B cell (primary cell): ENCODE results near the gene USO1. TPM values are rescaled to one million over a fixed set of nuclear protein-coding genes. Genes with fewer than 3 reads are reported as not detected.

Experiments used
- ATAC-seq: fragments of 200-7000 bp; cut with Tn5 transposase; one replicate; pipeline ENCODE4 v1.10.0; 2021; ENCODE audit warnings: low read depth, mild to moderate bottlenecking, moderate number of reproducible peaks, moderate library complexity
- CTCF ChIA-PET: fragments of 350-600 bp; sonication (Branson Sonifier 250); formaldehyde crosslinking; loops from one replicate; lab custom pipeline; 2021; ENCODE audit warnings: antibody characterized with exemption, inconsistent platforms; lab: Charles Lee
- POLR2A ChIA-PET: fragments of 350-600 bp; sonication (Branson Sonifier 250); formaldehyde crosslinking; loops from one replicate; lab custom pipeline; 2021; ENCODE audit warnings: antibody characterized with exemption; lab: Charles Lee
- DNase-seq: peaks from one replicate; pipeline ENCODE4 v3.0.0; 2013
- H2AFZ ChIP-seq: 2 replicates; pipeline ENCODE4 v1.6.1; 2012; ENCODE audit warnings: mild to moderate bottlenecking, low read depth, low read length; ENCODE audit not compliant: insufficient read depth, poor library complexity, severe bottlenecking
- H3K27ac ChIP-seq, 2 donors: 1 replicate in 1 of 2; 2 replicates in 1 of 2; pipeline ENCODE4 v1.5.1; 2012 to 2013; ENCODE audit warnings: low read length in 2 of 2, mild to moderate bottlenecking in 2 of 2, moderate library complexity in 1 of 2
- H3K27me3 ChIP-seq, 4 experiments: fragments of 200-600 bp in 1 of 4; sonication (generic) in 1 of 4; replicated peaks in 1 of 4; 1 replicate in 2 of 4; 2 replicates in 2 of 4; pipeline versions ENCODE4 v1.6.1 to v1.7.0; 2013 to 2016; ENCODE audit warnings: low read length in 3 of 4, mild to moderate bottlenecking in 2 of 4, mixed read lengths in 1 of 4, moderate library complexity in 1 of 4; ENCODE audit not compliant: insufficient read depth in 4 of 4, control insufficient read depth in 3 of 4; ENCODE audit errors: control extremely low read depth in 1 of 4
- H3K36me3 ChIP-seq, 2 experiments: replicated peaks in 1 of 2; 1 replicate in 1 of 2; 2 replicates in 1 of 2; pipeline versions ENCODE4 v1.6.1 to v1.7.1; 2013; ENCODE audit warnings: low read length in 1 of 2; ENCODE audit not compliant: insufficient read depth in 2 of 2, control insufficient read depth in 1 of 2; ENCODE audit errors: control extremely low read depth in 1 of 2, extremely low read depth in 1 of 2
- H3K4me1 ChIP-seq, 2 donors: fragments of 200-600 bp in 1 of 2; sonication (generic) in 1 of 2; 1 replicate in 1 of 2; 2 replicates in 1 of 2; pipeline versions ENCODE4 v1.5.1 to v1.6.1; 2013 to 2017; ENCODE audit warnings: low read length in 2 of 2; ENCODE audit not compliant: control insufficient read depth in 2 of 2, insufficient read depth in 2 of 2
- H3K4me2 ChIP-seq: replicated peaks from 2 replicates; pipeline ENCODE3; 2012; ENCODE audit warnings: mild to moderate bottlenecking, low read depth, low read length; ENCODE audit not compliant: poor library complexity, severe bottlenecking
- H3K4me3 ChIP-seq, 5 experiments: fragments of 200-600 bp in 1 of 5; sonication (generic) in 1 of 5; 1 replicate in 3 of 5; 2 replicates in 2 of 5; pipeline versions ENCODE4 v1.5.1 to v1.7.0; 2011 to 2016; ENCODE audit warnings: low read length in 4 of 5, mild to moderate bottlenecking in 4 of 5, low read depth in 2 of 5, control low read depth in 1 of 5, moderate library complexity in 1 of 5; ENCODE audit not compliant: insufficient read depth in 1 of 5; ENCODE audit errors: control extremely low read depth in 1 of 5, extremely low read depth in 1 of 5
- H3K79me2 ChIP-seq: fragments of 200-600 bp; sonication (generic); one replicate; pipeline ENCODE4 v1.6.0; 2016; ENCODE audit warnings: low read length; ENCODE audit not compliant: control insufficient read depth, insufficient read depth
- H3K9ac ChIP-seq: fragments of 200-600 bp; sonication (generic); 2 replicates; pipeline ENCODE4 v1.6.1; 2017; ENCODE audit warnings: mild to moderate bottlenecking, low read length, moderate library complexity
- H3K9me3 ChIP-seq, 3 donors: one replicate each; pipeline versions ENCODE4 v1.6.1 to v1.7.1; 2013; ENCODE audit warnings: low read length in 2 of 3; ENCODE audit not compliant: control insufficient read depth in 2 of 3, insufficient read depth in 1 of 3; ENCODE audit errors: control extremely low read depth in 1 of 3
- H4K20me1 ChIP-seq: 2 replicates; pipeline ENCODE4 v1.6.0; 2012; ENCODE audit warnings: mild to moderate bottlenecking, low read length; ENCODE audit not compliant: insufficient read depth, control insufficient read depth, poor library complexity, severe bottlenecking
- H3K27ac Mint-ChIP-seq: one replicate; pipeline ENCODE4 v1.8.0; 2021; ENCODE audit warnings: mixed read lengths
- H3K27me3 Mint-ChIP-seq: one replicate; pipeline ENCODE4 v1.8.0; 2021; ENCODE audit warnings: mixed read lengths
- H3K4me1 Mint-ChIP-seq: one replicate; pipeline ENCODE4 v1.8.0; 2021; ENCODE audit warnings: mixed read lengths
- H3K4me3 Mint-ChIP-seq: one replicate; pipeline ENCODE4 v1.8.0; 2021; ENCODE audit warnings: mixed read lengths
- H3K9me3 Mint-ChIP-seq: one replicate; pipeline ENCODE4 v1.8.0; 2022; ENCODE audit warnings: mixed read lengths; ENCODE audit not compliant: insufficient read depth
- CTCF ChIP-seq: fragments of 200-600 bp; IDR thresholded peaks from one replicate; pipeline ENCODE4 v1.8.0; 2022; ENCODE audit warnings: antibody characterized with exemption, mild to moderate bottlenecking
- EZH2 ChIP-seq: IDR thresholded peaks from 2 replicates; pipeline ENCODE4 v1.6.1; 2012; ENCODE audit warnings: borderline replicate concordance, low read depth, mild to moderate bottlenecking, moderate library complexity, low read length; ENCODE audit not compliant: insufficient read depth, poor library complexity, severe bottlenecking
- WGBS: methylation state at CpG from one replicate; pipeline ENCODE4 v1.1.5; 2013; ENCODE audit warnings: missing lambda C conversion rate; ENCODE audit not compliant: insufficient coverage; 5-methylcytosine and 5-hydroxymethylcytosine counted together
- intact Hi-C: fragments of 100-400 bp; cut with micrococcal nuclease; formaldehyde crosslinking; loops from one replicate; pipeline ENCODE4 v1.10.0; 2022
- polyA plus RNA-seq: library from polyadenylated mRNA; depleted of rRNA; stranded (reverse); fragments of >200 nt; gene quantifications from 2 replicates; pipeline ENCODE4 v1.2.3, GENCODE V29; 2012
- total RNA-seq, 2 donors: library from RNA; stranded (reverse); fragments of 120-200 nt in 1 of 2; gene quantifications; 1 replicate in 1 of 2; 2 replicates in 1 of 2; pipeline versions ENCODE4 v1.2.3 to v1.2.4, GENCODE V29; 2013 to 2022

Gene USO1
- total and polyA plus RNA-seq, 2 donors (not counting 1 experiment from before 2014, with no cell fraction given): 12.3 to 45.0 TPM

- Mint-ChIP-seq H3K27ac (no peak overlapping the region), H3K27me3 (no peaks in the 10 kb centered on the region), H3K4me3 (no peak overlapping the region), H3K4me1 (peaks cover 21% of the 10 kb centered on the region), H3K9me3 (no peaks in the 10 kb centered on the region)
- no peak for ATAC-seq
- no peaks in the 10 kb centered on the region for H3K4me1 ChIP-seq
- POLR2A ChIA-PET: no interaction called here
- no peak for TF ChIP-seq EZH2
- no peaks in the 10 kb centered on the region for H3K9me3 ChIP-seq
- H3K9ac ChIP-seq: no peak overlapping the region
- H3K27me3 ChIP-seq: no peaks in the 10 kb centered on the region
- H3K79me2 ChIP-seq: peaks cover 58% of the 10 kb centered on the region
- no peak for DNase-seq
- CTCF ChIA-PET: no interaction called here
- no peak overlapping the region for H3K27ac ChIP-seq
- H3K36me3 ChIP-seq: peaks cover 0 to 8% of the 10 kb centered on the region in 2 experiments
- no peak overlapping the region for H3K4me2 ChIP-seq
- H4K20me1 ChIP-seq: no peaks in the 10 kb centered on the region
- intact Hi-C loops: no loop called here
- H2AFZ ChIP-seq: no peak overlapping the region
- H3K4me3 ChIP-seq: no peak overlapping the region
Observed at GRCh38 chr4:75742451-75742850, 18.1 kb downstream of the USO1 start.

- no peak overlapping the region for H3K9ac ChIP-seq
- peaks cover 14% of the 10 kb centered on the region for H3K4me1 Mint-ChIP-seq
- H3K4me3 Mint-ChIP-seq: no peak overlapping the region
- H3K4me3 ChIP-seq: no peak overlapping the region
- ChIA-PET POLR2A (no interaction called here), CTCF (interaction anchor here (0.6 kb wide), 1 partner anchor 63 kb away, joined by 3 read pairs; no protein-coding TSS in a partner anchor)
- DNase-seq (no peak), ATAC-seq (no peak)
- H3K27ac ChIP-seq: no peak overlapping the region
- no CpG with 5 or more reads among the region's 2 CpGs for WGBS
- H3K9me3 ChIP-seq: no peaks in the 10 kb centered on the region
- H3K27me3 ChIP-seq: no peaks in the 10 kb centered on the region
- H4K20me1 ChIP-seq: no peaks in the 10 kb centered on the region
- intact Hi-C loops: no loop called here
- peaks cover 56% of the 10 kb centered on the region for H3K79me2 ChIP-seq
- no peaks in the 10 kb centered on the region for H3K4me1 ChIP-seq
- peaks cover 3 to 6% of the 10 kb centered on the region in 2 experiments for H3K36me3 ChIP-seq
- H3K4me2 ChIP-seq: no peak overlapping the region
- no peak for TF ChIP-seq EZH2
- TF ChIP-seq CTCF: no peak
- no peak overlapping the region for H2AFZ ChIP-seq
- no peak overlapping the region for H3K27ac Mint-ChIP-seq
- no peaks in the 10 kb centered on the region for H3K27me3 Mint-ChIP-seq
- no peaks in the 10 kb centered on the region for H3K9me3 Mint-ChIP-seq
Observed at GRCh38 chr4:75745161-75745560, 20.8 kb downstream of the USO1 start.
